ENCODE measurements around the gene GRID1.
"Not testable (repeated sequence)": the region's sequence is repeated elsewhere in the genome, so short reads cannot be mapped to it uniquely, and the experiment has no call there.

GRCh38 chr10:86238089-86238488, 128.5 kb downstream of the GRID1 start:
- TF ChIP-seq CTCF (optimal IDR thresholded peaks at IDR 0.05 in 1 of 3, IDR thresholded peaks at IDR 0.05 in 1 of 3, conservative IDR thresholded peaks at IDR 0.05 in 1 of 3; ENCODE audit: extremely low read depth in 1 of 3, insufficient read depth in 2 of 3, low read length in 3 of 3); EZH2 (IDR thresholded peaks at IDR 0.05; ENCODE audit: low read length): not testable (repeated sequence)
